Stimulated activated CD8-positive, alpha-beta memory T cell treated with anti-CD3 and anti-CD28 coated beads, Interleukin-12 subunit alpha, Interleukin-12 subunit beta, amount 100 ng/mL, for 24 hours (primary cell): Measurements from ENCODE around the gene PLCB3.

Experiments used
- DNase-seq: peaks from one replicate; pipeline ENCODE4 v3.0.0-alpha.2; 2020; ENCODE audit errors: extremely low read depth

Gene PLCB3

DNA sequence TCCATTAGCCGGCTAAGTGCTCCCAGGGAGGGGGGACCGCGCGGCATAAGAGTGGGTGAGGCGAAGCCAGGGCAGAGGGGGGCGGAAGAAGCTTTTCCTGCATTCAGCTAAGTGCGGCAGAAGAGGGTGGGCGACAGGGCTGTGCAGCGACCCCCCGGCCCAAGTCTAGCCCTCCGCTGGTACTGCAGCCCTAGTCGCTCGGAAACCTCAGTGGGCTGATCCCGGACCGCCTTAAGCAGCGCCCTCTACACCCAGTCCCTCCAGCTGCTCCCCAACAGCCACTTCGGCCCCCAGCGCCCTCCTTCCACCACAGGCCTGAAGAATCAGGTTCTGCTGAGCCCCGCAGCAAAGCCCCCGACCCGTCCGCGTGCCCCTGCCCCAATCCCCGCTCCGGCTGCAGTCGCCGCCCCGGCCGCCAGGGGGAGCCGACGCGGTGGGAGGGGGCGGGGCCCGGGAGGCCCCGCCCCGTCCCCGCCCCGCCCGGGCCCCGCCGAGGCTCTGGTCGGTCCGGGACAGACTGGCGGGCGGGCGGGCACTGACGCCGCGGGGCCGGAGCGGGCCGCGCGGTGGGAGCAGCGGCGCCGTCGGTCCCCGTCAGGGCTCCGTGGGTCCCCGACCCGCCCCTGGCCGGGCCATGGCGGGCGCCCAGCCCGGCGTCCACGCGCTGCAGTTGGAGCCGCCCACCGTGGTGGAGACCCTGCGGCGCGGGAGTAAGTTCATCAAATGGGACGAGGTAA, at the start of gene PLCB3:
TSS of gene PLCB3 (plus strand) at position 515 of the 737 bp plus-strand sequence. CDS start at position 635, 120 bp downstream.
- DNase-seq = no peak

DNA sequence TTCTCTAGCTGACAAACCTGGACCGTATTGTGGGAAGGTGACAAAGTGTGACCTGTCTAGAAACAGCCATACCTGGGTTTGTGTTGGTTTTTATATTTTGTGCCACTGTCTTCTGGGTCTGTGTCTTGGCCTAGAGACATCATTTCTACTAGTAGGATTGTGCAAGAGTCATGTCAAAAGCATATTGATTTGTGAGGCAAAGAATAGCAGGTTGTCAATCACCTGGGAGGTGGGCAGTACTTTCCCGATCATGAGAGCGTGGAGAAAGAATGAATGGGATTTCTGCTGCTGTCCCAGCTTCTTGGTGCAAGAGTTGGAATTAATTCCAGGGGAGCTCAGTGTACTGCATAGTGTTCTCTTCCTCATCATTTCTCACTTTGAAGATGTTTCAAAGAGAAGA, 49.8 kb upstream of the PLCB3 start:
- no peak for DNase-seq

DNA sequence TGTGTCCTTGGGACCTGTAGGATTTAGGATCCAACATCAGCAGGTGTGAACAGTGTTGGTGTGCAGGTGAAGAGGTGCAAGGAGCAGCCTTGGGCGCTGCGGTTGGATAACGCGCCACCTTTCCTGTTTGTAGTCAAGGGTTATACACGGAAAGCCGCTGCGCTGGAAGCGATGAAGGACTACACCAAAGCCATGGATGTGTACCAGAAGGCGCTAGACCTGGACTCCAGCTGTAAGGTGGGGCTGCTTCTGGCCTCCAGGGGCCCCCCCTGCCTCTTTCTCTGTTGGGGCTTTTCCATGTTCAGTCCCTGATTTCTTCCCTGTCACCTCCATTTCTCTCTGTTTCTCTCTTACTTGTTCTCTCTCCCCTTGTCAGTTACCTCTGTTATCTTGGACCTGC, 48.3 kb upstream of the PLCB3 start:
- no peak for DNase-seq

DNA sequence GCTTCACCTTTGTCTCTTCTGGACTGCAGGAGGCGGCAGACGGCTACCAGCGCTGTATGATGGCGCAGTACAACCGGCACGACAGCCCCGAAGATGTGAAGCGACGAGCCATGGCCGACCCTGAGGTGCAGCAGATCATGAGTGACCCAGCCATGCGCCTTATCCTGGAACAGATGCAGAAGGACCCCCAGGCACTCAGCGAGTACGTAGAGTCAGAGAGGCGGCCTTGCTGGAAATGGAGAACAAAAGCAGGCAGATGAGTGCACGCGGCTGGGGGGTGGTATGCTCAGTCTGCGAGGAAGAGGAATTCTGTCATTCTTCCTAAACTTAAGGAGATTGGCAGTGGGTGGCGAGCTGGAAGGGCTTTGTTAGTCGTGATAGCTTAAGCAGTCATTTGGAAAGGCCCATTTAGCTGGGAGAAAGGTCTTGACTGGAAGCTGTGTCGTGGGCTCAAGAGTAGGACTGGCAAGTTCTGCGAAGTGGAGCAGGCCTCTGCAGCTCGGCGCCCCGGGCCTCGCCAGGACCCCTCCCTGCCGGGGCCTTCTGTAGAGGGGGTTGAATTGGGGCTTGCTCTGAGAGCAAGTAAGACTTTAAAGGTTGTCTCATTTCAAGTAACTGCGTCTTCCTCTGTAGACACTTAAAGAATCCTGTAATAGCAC, 47.8 kb upstream of the PLCB3 start:
- DNase-seq = no peak

DNA sequence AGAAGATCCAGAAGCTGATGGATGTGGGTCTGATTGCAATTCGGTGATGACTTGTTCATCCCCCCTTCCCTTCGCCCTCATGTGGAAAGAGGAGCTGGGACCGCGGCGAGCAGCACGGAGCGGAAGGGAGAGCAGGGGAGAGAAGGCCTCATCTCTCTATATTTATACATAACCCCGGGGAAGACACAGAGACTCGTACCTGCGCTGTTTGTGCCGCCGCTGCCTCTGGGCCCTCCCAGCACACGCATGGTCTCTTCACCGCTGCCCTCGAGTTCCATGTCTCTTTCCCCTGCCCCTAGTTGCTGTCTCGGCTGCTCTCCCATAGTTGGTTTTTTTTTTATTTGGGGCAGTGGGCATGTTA, 47.3 kb upstream of the PLCB3 start:
- DNase-seq = no peak

DNA sequence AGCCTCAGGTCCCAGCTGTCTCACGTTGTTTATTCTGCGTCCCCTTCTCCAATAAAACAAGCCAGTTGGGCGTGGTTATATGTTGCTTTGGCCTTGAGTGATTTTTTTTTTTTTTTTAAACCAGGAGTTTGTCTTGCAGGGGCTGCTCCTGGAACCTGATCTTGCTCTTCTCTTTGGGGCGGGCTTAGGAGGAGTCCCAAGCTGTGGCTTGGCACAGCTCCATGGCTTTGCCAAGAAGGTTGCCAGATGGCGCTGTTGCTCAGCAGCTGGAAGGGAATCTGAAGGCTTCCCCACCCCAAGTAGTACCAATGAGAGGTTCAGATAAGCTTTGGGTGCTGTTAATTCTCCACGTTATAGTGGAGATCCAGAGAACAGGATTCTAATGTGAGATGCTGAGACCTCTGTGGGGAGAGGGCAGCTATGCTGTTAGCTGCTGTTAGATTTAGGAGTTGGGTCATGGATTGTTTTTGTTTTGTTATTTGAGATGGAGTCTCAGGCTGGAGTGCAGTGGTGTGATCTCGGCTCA, 46.8 kb upstream of the PLCB3 start:
- DNase-seq = no peak

DNA sequence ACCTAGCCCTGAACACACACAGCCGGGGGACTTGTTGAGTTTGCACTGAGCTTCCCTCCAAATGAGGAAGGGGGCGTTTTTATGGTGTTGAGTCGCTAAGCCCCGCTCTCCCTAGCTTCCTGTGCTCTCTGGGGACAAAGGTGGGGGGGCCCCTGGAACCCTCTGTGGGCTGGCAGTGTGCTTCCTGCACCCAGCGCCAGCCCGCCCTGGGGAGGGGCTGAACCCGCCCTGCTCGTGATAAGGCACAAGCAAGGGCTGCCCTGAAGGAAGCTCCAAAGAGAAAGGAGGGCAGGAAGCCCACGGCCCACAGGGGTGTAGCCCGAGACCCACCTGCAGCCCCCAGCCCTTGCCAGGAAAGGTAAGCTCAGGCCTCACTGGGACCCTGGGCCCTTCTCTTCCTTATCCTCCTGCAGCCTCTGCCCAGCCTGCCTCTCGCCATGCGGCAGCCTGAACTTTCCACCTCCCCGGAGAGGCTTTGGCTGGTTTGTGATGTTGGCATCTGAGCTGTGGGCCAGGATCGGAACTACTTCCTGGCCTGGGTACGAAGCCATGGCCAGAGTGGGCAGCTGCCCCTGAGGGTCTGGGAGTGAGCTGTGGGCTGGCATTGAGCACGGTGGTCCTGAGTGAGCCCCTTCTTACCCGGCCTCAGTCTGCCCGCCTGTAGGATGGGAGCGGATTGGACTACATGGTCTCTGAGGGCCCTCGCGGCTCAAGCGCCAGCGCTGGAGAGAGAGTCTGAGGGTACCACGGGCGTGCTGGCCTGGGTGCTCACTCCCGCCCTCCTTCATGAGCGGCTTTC, 44.7 kb upstream of the PLCB3 start, which contains the start of gene FERMT3:
TSS of gene FERMT3 (plus strand) at position 265 of the 799 bp plus-strand sequence. CDS start 644 bp downstream, outside the sequence.
- peak; percentile 58 for DNase-seq

DNA sequence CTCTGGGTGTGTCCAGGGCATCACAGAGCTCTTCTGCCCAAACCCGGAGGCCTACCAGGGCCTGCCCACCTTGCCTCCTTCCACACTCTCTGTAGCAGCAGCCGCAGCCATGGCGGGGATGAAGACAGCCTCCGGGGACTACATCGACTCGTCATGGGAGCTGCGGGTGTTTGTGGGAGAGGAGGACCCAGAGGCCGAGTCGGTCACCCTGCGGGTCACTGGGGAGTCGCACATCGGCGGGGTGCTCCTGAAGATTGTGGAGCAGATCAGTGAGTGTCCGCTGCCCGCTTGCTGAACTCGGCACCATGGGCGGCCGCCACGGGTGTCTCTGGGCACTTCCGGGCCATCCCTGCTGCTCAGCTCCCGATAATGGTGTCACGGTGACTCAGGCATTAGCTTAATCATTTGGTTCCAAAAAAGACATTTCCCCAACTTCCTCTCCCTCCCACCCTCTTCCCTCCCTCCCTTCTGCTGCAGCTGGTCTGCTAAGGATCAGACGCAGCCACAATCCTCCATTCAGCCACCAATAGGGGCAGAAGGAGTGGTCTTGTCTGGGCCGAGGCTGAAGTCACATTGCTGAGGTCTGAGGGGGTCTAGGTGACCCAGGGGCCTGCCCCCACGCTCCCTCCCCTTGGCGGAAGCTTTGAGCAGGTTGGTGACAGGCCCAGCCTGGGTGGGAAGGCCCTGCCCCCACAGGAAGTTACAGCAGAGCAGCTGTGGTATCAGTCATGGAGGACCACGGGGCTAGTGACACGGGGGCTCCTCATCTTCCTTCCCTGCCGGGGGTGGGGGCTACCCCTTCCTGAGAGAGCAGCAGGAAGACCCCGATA, 43.9 kb upstream of the PLCB3 start:
- peak; percentile 67 for DNase-seq

DNA sequence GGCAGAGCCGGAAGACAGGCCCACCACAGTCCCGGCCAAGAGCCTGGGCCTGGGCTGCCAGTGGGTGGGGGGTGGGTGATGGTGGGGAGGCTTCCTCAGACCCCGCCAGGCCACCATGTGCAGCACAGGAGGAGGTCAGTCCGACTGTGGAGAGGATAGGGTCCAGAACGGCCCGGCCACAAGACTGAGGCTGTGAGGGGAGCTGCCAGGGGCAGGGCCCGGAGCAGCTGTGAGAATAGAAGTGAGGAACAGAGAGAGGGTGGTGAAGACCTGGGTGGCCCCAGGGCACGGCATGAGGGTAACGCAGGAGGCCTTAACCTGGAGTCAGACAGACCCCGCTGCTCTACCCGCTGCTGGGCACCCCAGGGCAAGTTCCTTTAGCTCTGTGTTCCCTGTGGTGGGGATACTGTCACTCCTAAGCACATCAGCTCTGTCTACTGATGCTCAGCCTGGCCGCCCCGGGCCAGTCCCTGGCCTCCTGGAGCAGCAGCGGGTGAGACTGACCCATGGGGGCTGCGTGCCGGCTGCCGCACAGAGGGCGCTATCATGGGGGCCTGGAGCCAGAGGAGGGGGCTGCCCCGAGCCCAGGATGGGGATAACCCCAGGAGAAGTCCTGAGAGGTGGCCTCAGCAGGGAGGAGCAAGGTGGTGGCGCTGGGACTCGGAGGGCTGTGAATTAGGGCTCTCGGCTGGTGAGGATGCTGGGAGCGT, 43.1 kb upstream of the PLCB3 start:
- no peak for DNase-seq

DNA sequence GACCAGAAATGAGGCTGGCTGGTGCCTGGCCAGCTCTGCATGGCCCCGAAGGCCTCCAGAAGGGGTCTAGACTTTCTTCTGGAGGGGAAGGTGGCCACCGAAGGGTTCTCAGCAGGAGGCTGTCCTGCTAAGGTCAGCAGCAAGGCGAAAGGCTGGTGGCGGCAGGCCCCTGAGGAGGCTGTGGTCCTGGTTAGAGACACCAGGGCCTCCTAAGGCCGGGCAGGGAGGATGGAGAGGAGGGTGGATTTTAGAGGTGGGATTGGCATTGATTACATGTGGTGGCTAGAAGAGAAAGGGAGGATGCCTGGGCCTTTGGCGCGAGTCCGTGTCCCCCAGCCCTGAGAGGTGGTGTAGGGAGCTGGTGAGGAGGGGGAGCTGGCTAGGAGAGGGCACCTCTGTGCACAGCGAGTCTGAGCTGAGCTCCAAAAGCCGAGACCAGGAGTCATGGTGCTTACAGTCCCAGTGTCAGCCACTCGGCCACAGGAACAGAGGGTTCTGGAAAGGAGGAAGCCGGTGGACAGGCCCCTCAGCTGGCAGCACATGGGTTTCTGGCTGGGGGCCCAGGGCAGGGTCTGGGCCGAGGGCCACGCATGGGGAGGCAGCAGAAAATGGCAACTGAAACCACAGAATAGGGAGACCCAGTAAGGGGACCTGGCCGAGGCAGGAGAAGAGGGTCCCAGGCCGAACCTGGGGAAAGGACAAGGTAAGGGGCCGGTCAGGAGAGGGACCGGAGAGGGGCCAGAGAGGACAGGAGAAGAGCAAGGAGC, 42.4 kb upstream of the PLCB3 start:
- no peak for DNase-seq

DNA sequence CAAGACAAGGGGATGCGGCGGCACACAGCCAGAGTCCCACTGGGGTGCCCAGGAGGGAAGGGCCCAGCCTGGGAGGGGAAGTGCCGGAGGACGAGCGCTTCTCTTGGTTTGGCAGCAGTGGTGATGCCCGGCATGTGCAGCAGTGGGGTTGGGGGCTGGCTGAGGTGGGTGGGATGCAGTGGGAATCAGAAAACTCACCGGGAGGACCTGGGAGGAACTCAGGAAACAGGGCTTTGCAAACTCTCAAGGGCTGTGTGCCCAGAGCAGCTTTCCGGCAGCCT, 41.8 kb upstream of the PLCB3 start:
- DNase-seq = no peak

DNA sequence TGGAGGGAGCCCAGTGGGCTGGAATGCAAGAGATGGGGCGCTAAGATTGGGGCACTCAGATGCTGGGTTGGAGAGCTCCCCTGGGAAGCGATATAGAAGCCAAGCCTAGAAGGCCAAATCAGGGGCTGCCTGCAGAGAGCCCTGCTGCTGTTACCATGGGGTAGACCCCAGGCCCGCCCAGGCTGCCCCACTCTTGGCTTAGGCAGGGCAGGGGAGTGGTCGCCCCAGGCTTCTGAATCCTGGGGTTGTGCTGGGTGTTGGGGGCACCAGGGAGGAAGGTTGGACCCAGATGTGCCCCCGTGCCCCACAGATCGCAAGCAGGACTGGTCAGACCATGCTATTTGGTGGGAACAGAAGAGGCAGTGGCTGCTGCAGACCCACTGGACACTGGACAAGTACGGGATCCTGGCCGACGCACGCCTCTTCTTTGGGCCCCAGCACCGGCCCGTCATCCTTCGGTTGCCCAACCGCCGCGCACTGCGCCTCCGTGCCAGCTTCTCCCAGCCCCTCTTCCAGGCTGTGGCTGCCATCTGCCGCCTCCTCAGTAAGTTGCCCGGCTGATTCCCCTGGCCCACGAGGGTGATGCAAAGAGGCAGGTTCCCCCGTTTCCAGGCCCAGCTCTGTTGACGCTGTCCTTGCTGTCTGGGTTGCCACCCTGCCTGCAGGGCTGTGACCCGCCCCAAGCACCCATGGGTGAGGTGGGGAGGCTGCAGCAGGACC, 40.9 kb upstream of the PLCB3 start:
- no peak for DNase-seq

DNA sequence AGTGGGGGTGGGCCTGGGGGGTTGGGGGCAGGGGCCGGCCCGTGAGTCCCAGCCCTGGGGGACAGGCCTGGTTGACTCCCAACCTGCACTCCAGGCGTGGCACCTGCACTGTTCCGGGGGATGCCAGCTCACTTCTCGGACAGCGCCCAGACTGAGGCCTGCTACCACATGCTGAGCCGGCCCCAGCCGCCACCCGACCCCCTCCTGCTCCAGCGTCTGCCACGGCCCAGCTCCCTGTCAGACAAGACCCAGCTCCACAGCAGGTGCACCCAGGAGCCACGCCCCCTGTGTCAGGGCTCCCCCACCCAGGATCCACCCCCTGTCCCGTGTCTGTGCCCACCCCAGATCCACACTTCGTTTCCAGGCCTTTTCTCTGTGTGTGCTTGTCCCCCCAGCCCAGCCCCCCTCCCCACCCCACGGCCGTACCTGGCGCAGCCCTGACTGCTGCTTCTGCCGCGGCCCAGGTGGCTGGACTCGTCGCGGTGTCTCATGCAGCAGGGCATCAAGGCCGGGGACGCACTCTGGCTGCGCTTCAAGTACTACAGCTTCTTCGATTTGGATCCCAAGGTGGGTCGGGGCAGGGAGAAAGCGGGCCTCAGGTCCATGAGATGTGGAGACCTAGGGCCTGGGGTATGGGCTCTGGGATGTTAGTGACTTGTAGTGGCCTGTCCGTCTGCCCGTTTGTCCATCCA, 40.0 kb upstream of the PLCB3 start:
- DNase-seq = no peak

DNA sequence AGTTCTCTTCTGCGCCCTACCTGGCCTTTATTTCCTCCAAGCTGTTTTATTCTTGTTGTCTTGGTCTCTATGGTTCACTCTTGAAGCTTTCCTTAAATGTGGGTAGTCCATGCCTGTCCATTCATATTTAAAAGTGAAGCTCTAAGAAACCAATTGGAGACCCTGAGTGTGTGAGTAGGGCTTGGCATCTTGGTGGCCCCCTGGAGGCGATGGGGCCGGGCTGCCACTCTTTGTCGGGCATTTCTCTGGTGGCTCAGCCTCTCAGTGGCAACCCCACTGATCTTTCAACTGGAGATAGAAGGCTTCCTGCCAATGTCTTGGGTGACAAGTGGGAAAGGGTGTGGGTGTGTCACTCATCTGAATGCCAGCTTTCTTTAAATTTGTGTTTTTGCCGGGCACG, 34.5 kb upstream of the PLCB3 start:
- DNase-seq = no peak

DNA sequence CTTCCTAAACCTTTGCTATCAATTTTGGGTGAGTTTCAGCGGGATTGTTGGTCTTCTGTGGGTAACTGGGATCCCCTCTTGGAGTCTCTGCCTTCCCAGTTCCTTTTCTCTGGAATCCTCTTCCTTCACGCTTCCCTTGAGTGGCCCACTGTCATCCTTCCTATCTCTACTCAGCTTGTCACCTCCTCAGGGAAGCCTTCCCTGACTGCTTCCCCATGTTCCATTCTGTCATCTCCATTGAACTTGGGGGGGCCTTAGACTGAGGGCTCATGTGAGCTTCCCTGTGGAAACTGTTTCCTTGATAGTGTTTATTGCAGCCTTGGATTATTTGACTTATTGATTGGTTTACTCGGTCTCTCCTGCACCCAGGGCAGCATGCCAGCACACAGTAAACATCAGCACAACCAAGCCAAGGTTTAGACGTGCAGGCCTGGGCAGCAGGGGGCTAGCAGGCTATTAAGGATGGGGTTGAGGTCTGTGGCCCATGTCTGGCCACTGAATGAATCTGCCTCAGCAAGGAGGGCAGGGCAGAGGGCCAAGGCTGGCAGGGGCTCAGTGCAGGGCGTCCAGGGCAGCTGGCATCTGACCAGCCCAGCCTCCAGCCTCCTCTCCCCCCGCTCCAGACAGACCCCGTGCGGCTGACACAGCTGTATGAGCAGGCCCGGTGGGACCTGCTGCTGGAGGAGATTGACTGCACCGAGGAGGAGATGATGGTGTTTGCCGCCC, 32.5 kb upstream of the PLCB3 start:
- no peak for DNase-seq

DNA sequence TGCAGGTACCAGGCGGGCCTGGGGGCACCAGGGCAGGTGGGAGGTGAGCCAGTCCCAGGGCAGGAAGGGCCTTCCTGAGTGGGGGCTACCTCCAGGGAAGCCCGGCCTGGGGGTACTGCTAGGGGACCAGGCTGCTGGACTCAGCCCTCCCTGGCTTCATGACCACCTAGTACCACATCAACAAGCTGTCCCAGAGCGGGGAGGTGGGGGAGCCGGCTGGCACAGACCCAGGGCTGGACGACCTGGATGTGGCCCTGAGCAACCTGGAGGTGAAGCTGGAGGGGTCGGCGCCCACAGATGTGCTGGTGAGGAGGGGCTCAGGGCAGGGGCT, 32.0 kb upstream of the PLCB3 start:
- no peak for DNase-seq

DNA sequence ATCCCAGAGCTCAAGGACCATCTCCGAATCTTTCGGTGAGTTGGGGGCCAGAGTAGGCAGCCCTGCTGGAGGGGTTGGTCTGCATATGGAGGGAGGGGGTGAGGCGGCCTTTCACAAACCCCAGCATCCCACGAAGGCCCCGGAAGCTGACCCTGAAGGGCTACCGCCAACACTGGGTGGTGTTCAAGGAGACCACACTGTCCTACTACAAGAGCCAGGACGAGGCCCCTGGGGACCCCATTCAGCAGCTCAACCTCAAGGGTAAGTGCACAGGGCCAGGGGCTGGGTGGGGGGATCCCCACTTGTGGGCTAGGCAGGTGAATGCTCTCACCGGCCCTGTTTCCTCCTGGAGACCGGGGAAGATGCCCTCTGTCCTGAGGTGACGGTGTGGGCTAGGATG, 31.6 kb upstream of the PLCB3 start:
- DNase-seq = no peak

DNA sequence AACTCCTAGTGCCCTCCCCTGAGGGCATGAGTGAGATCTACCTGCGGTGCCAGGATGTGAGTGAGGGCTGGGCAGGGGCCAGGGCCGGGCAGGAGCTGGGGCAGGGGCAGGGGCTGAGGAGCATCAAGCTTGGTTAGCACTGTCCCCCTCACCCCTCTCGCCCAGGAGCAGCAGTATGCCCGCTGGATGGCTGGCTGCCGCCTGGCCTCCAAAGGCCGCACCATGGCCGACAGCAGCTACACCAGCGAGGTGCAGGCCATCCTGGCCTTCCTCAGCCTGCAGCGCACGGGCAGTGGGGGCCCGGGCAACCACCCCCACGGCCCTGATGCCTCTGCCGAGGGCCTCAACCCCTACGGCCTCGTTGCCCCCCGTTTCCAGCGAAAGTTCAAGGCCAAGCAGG, 31.1 kb upstream of the PLCB3 start:
- DNase-seq = no peak

DNA sequence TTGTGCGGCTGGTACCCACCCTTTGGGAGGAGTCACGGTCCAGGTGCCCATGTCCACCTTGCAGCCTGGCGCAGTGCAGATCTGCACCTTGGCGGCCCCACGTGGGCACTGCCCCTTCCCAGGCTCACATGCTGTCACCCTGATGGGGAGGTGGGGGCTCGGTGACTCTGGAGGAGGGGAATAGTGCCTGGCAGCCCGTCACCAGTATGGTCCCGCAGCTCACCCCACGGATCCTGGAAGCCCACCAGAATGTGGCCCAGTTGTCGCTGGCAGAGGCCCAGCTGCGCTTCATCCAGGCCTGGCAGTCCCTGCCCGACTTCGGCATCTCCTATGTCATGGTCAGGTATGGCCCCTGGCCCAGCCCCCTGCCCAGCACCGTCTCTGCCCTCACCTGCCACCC, 30.5 kb upstream of the PLCB3 start:
- DNase-seq = no peak
